Ovary (tissue), 3 donors: ENCODE measurements around the gene PHLDB2.

Experiments used
- CTCF ChIP-seq, 3 donors: fragments of 450-650 bp in 2 of 3; fragments of 200-600 bp in 1 of 3; IDR thresholded peaks; one replicate each; pipeline versions ENCODE4 v1.5.1 to v1.8.0; 2016 to 2022; ENCODE audit warnings: antibody characterized with exemption in 3 of 3, mild to moderate bottlenecking in 1 of 3
- EP300 ChIP-seq: sonication (generic); formaldehyde crosslinking; IDR thresholded peaks from one replicate; pipeline ENCODE4 v1.6.1; 2017; ENCODE audit warnings: antibody characterized with exemption
- POLR2A ChIP-seq: fragments of 450-650 bp; IDR thresholded peaks from one replicate; pipeline ENCODE4 v1.6.1; 2017; ENCODE audit warnings: antibody characterized with exemption, mild to moderate bottlenecking, moderate library complexity
- donor health status: DM: no; HTN: no; CAD: no.

GRCh38 chr3:111858642-111859041, 423 bp upstream of the PHLDB2 start:
- TF ChIP-seq CTCF (IDR thresholded peaks at IDR 0.05), result no peak
- no peak for TF ChIP-seq EP300
- TF ChIP-seq POLR2A, result no peak
